ENCODE results near the gene IL23R. TPM values are rescaled to one million over a fixed set of nuclear protein-coding genes. Genes with fewer than 3 reads are reported as not detected.

The IL23R gene
- total RNA-seq, 1 donor from 2014 or later = 0.14 TPM

DNA sequence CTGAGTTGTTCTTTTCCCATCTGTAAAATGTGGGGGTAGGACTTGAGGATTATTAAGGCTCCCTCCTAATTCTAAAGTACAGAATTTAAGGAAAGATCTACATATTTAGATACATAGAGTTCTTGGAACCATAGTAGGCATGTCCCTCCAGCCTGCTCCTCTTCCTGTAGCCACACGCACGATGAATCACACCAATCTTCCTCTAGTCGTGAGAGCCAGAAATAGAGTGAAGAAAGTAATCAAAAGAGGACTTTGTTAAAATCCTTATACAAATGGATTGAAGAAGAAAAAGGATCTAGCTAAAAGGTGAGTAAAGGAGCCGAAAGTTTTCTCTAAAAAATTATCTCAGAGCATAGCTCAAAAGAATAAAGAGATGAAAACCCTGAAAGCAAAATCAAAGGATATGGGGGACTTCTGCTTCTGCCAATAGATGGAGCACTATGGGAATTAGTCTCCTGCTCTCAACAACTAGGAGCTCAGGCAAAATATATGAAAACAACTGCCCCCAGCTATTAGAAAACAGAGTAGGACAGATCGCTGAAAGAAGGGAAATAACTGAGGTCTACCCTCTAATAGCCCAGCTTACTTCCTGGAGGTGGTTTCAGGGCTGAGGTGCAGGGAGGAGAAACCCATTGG, 40.0 kb upstream of the IL23R start:
- H3K36me3 Mint-ChIP-seq = no peaks in the 10 kb centered on the region
- H3K4me3 Mint-ChIP-seq = no peak overlapping the region
- TF ChIP-seq, protein P1, sequence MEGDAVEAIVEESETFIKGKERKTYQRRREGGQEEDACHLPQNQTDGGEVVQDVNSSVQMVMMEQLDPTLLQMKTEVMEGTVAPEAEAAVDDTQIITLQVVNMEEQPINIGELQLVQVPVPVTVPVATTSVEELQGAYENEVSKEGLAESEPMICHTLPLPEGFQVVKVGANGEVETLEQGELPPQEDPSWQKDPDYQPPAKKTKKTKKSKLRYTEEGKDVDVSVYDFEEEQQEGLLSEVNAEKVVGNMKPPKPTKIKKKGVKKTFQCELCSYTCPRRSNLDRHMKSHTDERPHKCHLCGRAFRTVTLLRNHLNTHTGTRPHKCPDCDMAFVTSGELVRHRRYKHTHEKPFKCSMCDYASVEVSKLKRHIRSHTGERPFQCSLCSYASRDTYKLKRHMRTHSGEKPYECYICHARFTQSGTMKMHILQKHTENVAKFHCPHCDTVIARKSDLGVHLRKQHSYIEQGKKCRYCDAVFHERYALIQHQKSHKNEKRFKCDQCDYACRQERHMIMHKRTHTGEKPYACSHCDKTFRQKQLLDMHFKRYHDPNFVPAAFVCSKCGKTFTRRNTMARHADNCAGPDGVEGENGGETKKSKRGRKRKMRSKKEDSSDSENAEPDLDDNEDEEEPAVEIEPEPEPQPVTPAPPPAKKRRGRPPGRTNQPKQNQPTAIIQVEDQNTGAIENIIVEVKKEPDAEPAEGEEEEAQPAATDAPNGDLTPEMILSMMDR (conservative IDR thresholded peaks at IDR 0.05) = no peak
- no peaks in the 10 kb centered on the region for H3K27me3 Mint-ChIP-seq
- no peaks in the 10 kb centered on the region for H3K4me1 Mint-ChIP-seq (ENCODE audit: unreplicated experiment)
- no peak for DNase-seq (ENCODE audit: extremely low spot score, unreplicated experiment)
- peaks cover 4% of the 10 kb centered on the region for H3K9me3 Mint-ChIP-seq
- H3K27ac Mint-ChIP-seq = no peak overlapping the region

DNA sequence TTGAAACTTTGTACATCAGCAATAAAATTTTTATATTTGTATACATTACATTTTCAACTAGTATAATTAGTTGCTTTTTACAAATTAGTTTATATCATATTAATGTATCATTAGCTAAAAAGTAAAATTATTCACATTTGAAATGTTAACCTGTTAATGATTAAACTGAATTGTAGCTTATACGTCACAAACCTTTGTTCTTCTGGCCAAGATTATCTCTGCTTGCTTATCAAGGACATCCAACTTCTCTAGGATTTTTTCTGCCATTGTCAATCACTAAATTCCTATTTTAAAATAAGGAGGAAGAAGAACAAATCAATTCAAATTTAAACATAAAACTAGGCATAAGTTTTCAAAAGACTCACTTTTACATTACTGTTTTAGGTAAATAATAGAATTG, 39.3 kb upstream of the IL23R start:
- TF ChIP-seq, protein P1 (conservative IDR thresholded peaks at IDR 0.05) = no peak
- no peaks in the 10 kb centered on the region for H3K4me1 Mint-ChIP-seq (ENCODE audit: unreplicated experiment)
- no peak overlapping the region for H3K4me3 Mint-ChIP-seq
- no peak overlapping the region for H3K27ac Mint-ChIP-seq
- DNase-seq (ENCODE audit: extremely low spot score, unreplicated experiment) = no peak
- H3K9me3 Mint-ChIP-seq = no peaks in the 10 kb centered on the region
- no peaks in the 10 kb centered on the region for H3K36me3 Mint-ChIP-seq
- H3K27me3 Mint-ChIP-seq = no peaks in the 10 kb centered on the region

DNA sequence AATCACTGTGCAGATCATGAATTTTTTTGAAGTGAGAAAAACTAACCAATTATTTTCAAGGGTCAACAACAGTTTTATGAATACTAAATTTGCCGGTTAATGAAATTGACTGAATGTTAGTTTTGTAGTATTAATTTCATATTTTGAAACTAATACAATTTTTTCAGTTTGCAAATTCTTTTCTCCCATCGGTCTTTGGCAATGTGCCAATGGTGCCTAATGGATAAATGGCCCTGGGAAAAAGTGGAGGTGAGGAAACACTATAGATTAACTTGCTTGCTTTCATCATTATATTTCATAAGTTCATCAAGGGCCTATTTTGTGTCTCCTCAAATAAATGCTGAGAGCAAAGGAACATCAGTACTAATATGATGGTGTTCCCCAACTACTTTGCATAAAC, 35.6 kb upstream of the IL23R start:
- DNase-seq (ENCODE audit: extremely low spot score, unreplicated experiment) = no peak
- H3K4me1 Mint-ChIP-seq (ENCODE audit: unreplicated experiment) = peaks cover 10% of the 10 kb centered on the region
- no peak overlapping the region for H3K4me3 Mint-ChIP-seq
- no peaks in the 10 kb centered on the region for H3K9me3 Mint-ChIP-seq
- H3K27me3 Mint-ChIP-seq = no peaks in the 10 kb centered on the region
- TF ChIP-seq, protein P1 (conservative IDR thresholded peaks at IDR 0.05) = no peak
- no peak overlapping the region for H3K27ac Mint-ChIP-seq
- H3K36me3 Mint-ChIP-seq = no peaks in the 10 kb centered on the region

DNA sequence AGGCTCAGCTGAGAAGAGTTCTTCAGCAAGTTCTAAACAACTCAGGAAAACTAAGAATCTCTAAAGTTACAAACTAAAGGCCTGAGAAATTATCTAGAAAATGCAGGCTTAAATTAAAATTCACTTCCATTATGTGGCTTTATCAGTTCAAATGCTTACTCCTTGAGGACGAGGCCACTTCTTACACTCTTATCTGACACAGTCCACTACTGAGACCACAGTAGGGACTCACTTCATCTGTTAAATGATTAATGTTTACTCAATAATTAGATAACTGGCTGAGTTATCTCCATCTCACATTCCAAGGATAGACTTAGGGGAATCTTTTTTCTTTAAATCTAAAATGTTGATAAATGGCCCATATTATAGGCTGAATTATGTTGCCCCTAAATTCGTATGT, 33.1 kb upstream of the IL23R start:
- Mint-ChIP-seq H3K9me3 (no peaks in the 10 kb centered on the region), H3K27ac (no peak overlapping the region), H3K4me1 (ENCODE audit: unreplicated experiment) (peaks cover 10% of the 10 kb centered on the region), H3K36me3 (no peaks in the 10 kb centered on the region), H3K4me3 (no peak overlapping the region), H3K27me3 (no peaks in the 10 kb centered on the region)
- TF ChIP-seq, protein P1 (conservative IDR thresholded peaks at IDR 0.05) = no peak
- no peak for DNase-seq (ENCODE audit: extremely low spot score, unreplicated experiment)

DNA sequence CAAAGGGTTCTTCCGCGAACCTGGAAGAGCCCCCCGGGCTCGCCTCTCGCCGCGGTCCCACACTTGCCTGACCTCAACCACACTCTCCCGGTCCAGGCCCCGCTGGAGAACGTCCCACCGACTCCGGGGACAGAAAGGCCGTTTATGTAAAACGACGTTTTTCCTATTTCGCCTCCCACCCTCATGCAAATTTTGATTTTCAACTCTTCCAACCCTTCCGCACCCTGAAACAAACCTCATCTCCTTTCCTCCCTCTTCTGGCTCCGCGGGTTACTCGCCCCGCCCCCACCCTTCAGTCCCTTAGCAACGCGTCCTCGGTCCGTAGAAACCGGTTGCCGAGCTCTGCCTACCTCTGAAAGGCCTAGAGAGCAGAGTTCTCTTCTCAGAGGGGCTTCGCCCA, 31.6 kb upstream of the IL23R start, which contains the start of gene C1orf141:
Gene C1orf141, minus strand, starts transcription at position 276 of the 400 bp plus-strand sequence. CDS start 7,730 bp downstream, outside the sequence.
- DNase-seq (ENCODE audit: extremely low spot score, unreplicated experiment) = no peak
- Mint-ChIP-seq H3K36me3 (no peaks in the 10 kb centered on the region), H3K4me1 (ENCODE audit: unreplicated experiment) (peaks cover 10% of the 10 kb centered on the region), H3K27ac (peak within 1 kb of the TSS; percentile 62), H3K27me3 (no peaks in the 10 kb centered on the region), H3K4me3 (peak within 1 kb of the TSS; percentile 81), H3K9me3 (no peaks in the 10 kb centered on the region)
- TF ChIP-seq, protein P1 (conservative IDR thresholded peaks at IDR 0.05) = no peak
